ENCODE results near the gene TERB1. TPM values are rescaled to one million over a fixed set of nuclear protein-coding genes. Genes with fewer than 3 reads are reported as not detected.

The TERB1 gene
- total RNA-seq, 2 experiments from 2014 or later, result not detected

DNA sequence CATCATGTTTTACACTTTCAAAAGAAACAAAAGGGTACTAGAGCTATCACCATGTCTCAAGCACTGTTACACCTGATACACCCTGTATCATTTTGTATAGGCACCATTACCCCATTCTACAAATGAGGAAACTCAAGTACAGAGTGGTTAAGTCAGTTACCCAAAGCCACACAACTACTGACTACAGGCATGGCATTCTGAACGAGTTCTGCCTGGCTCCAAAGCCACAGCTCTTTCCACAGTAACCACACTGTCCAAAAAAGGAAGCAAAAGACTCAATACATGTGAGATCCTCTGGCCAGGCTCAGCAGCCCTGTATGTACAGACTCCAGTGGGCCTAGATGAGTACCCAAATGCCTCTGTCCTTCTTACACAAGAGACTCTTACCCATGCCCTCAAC, 54.7 kb downstream of the TERB1 start:
- ChIA-PET CTCF (interaction anchor here (0.8 to 1.0 kb wide), 3 partner anchors 19 to 186 kb away, joined by 3 to 8 read pairs (median 4); no protein-coding TSS in a partner anchor), POLR2A (no interaction called here)
- Mint-ChIP-seq H3K4me1 (ENCODE audit: low read depth) (peaks cover 51% of the 10 kb centered on the region), H3K36me3 (ENCODE audit: low read depth) (peaks cover 60% of the 10 kb centered on the region), H3K27ac (peak overlapping the region; percentile 69), H3K4me3 (peak overlapping the region; percentile 44), H3K9me3 (ENCODE audit: insufficient read depth) (no peaks in the 10 kb centered on the region), H3K27me3 (ENCODE audit: low read depth) (no peaks in the 10 kb centered on the region)
- peak; percentile 79 for DNase-seq
- ATAC-seq, result peak; percentile 66

DNA sequence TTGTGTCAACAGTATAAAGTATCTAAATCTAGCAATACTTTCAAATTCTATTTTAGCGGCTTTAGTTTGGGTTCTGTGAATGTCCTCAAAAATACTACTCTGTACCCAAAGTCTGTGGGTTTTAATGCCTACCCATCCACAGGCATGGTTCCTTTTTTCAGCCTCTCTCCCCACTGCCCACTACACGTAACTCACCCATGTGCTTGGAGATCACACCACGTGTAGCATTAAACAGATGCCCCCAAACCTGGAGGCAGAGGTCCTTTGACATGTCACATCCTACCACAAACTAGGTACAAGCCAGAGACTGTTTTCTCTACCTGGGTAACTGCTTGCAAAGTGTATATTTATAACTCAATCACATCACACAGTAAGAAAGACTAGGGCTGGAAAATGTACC, 55.3 kb downstream of the TERB1 start:
- Mint-ChIP-seq H3K9me3 (ENCODE audit: insufficient read depth) (no peaks in the 10 kb centered on the region), H3K4me1 (ENCODE audit: low read depth) (peaks cover 54% of the 10 kb centered on the region), H3K27ac (peak overlapping the region; percentile 69), H3K27me3 (ENCODE audit: low read depth) (no peaks in the 10 kb centered on the region), H3K4me3 (no peak overlapping the region), H3K36me3 (ENCODE audit: low read depth) (peaks cover 63% of the 10 kb centered on the region)
- DNase-seq, result no peak
- ATAC-seq, result no peak
- ChIA-PET CTCF (interaction anchor here (0.8 to 10.4 kb wide), 3 partner anchors 18 to 95 kb away, joined by 3 to 128 read pairs (median 8); no protein-coding TSS in a partner anchor), POLR2A (no interaction called here)

DNA sequence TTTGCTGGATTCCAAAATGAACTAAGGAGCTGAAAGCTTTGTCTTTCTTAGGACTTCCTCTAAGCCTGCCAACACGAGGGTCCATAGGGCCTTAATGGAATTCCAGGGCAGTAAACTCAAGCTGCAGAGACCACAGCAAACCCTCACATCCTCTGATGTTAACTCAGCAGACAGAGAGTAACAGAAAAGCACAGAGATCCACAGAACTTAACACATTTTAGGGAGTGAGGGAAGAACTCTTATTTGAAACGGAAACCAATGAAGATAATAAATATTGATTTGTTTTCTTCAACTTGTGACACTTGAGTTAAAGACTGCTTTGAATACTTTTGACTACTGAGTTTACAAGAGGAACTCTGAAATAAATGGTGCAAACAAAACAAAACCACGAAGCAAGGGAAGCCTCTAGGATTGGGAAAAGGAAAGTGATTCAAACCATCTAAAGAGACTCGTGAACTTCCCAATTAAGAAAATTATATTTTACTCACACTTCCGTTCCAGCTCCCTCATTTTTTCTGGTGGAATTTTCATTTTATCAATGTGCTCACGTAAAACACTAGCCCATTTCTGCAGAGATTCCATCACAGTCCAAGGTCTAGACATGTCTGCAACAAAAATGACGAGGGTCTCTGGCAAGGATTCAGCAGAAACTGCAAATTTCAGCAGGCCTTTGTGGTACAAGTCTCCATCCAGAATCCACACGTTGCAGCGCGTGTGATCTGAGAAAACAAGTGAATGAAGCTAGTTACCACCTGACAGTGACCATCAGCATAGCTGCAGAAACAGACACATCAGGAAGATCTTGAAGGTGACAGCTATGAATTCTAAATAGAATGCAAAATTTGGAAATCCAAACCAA, 59.2 kb downstream of the TERB1 start:
- Mint-ChIP-seq H3K9me3 (ENCODE audit: insufficient read depth) (no peaks in the 10 kb centered on the region), H3K4me1 (ENCODE audit: low read depth) (peaks cover 40% of the 10 kb centered on the region), H3K27me3 (ENCODE audit: low read depth) (no peaks in the 10 kb centered on the region), H3K27ac (no peak overlapping the region), H3K36me3 (ENCODE audit: low read depth) (peaks cover 61% of the 10 kb centered on the region), H3K4me3 (no peak overlapping the region)
- POLR2A ChIA-PET, result interaction anchor here (0.6 to 2.7 kb wide), 2 partner anchors 9 to 192 kb away, joined by 3 to 8 read pairs; partner anchors contain the start of gene DYNC1LI2
- CTCF ChIA-PET, result interaction anchor here (1.5 to 10.4 kb wide), 6 partner anchors 9 to 335 kb away, joined by 4 to 128 read pairs (median 14); partner anchors contain the start of genes DYNC1LI2 and NAE1
- DNase-seq (no peak), ATAC-seq (no peak)

DNA sequence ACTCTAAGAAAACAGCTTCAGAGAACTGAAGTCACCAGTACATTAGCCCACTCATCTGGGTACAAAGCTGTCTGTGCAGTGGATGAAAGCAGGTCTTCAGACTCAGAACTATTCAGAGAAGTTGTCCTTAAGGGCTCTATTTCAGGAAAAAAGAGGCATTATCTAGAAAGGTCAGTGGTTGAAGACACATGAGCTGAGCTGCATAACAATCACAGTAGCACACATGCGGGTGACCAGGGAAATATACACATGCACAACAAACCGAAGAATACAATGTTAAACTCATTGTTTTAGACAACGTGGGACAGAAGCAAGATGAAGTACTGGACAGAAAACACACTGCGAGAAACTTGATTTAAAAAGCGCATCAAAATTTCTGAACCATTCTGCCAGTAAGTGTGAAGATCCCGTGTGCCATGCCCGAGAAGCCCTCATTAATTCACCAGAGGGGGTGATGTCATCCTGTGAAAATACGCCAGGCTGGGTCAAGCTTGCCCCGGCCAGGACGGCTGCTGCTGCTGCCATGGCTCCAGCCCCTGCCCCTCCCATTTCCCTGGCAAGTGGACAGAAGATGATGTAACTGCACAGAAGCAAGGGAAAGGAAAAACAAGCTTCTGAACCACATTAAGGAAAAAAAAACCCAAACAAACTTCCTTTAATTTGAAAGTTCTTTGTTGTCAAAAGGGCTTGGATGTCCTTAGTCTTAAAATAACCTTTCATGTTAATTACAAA, 60.0 kb downstream of the TERB1 start:
- Mint-ChIP-seq H3K4me3 (no peak overlapping the region), H3K9me3 (ENCODE audit: insufficient read depth) (no peaks in the 10 kb centered on the region), H3K27ac (no peak overlapping the region), H3K4me1 (ENCODE audit: low read depth) (peaks cover 32% of the 10 kb centered on the region), H3K27me3 (ENCODE audit: low read depth) (no peaks in the 10 kb centered on the region), H3K36me3 (ENCODE audit: low read depth) (peaks cover 54% of the 10 kb centered on the region)
- DNase-seq (no peak), ATAC-seq (no peak)
- ChIA-PET CTCF (interaction anchor here (0.7 to 10.4 kb wide), 14 partner anchors 7 to 334 kb away, joined by 3 to 128 read pairs (median 6); partner anchors contain the start of genes DYNC1LI2 and NAE1), POLR2A (interaction anchor here (2.7 kb wide), 1 partner anchor 10 kb away, joined by 8 read pairs; the partner anchor contains the start of gene DYNC1LI2)

DNA sequence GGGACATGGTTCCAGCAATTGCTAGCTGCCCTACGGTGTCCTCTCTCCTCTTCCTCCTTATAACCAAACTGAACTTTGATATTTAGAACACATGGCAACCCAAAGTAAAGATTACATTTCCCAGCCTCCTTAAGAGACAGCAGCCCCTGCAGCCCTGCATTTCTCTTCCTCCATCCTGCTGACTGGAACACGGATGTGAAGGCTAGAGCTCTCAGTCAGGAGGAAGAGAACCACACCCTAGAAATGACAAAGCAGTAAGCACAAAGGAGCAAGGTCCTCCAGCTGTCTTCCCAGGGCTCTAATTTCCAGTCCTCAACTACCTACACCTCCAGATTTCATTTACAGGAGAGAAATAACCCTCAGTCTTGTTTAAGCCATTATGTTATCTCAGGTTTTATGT, 60.9 kb downstream of the TERB1 start:
- H3K4me3 Mint-ChIP-seq, result no peak overlapping the region
- CTCF ChIA-PET, result interaction anchor here (0.7 to 10.4 kb wide), 22 partner anchors 8 to 336 kb away, joined by 3 to 128 read pairs (median 4); partner anchors contain the start of genes DYNC1LI2 and NAE1
- no peak for ATAC-seq
- H3K27me3 Mint-ChIP-seq (ENCODE audit: low read depth), result no peaks in the 10 kb centered on the region
- H3K36me3 Mint-ChIP-seq (ENCODE audit: low read depth), result peaks cover 57% of the 10 kb centered on the region
- POLR2A ChIA-PET, result interaction anchor here (0.6 to 2.7 kb wide), 2 partner anchors 10 to 11 kb away, joined by 3 to 8 read pairs; partner anchors contain the start of gene DYNC1LI2
- peak overlapping the region; percentile 48 for H3K27ac Mint-ChIP-seq
- DNase-seq, result no peak
- H3K4me1 Mint-ChIP-seq (ENCODE audit: low read depth), result peaks cover 27% of the 10 kb centered on the region
- H3K9me3 Mint-ChIP-seq (ENCODE audit: insufficient read depth), result no peaks in the 10 kb centered on the region

DNA sequence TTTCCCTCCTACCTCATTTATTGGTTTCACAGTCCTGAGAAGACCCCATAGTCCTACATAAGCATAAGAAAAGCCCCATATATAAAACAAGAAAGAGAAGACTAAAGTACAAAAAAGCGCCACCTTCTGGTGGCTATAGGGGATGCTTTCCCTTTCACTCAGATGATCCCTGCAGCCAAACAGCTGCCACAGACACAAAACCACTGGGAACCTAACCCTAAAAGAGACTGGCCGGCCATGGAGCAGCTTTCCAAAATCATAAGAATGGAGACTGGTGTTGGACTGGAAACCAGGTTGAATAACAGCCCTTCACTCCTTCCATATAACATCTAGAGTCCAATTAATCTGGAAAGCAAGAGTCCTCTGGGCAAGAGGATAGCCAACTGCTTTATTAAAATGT, 61.4 kb downstream of the TERB1 start:
- ChIA-PET POLR2A (interaction anchor here (0.6 to 2.7 kb wide), 2 partner anchors 10 to 11 kb away, joined by 3 to 8 read pairs; partner anchors contain the start of gene DYNC1LI2), CTCF (interaction anchor here (0.7 to 10.4 kb wide), 20 partner anchors 8 to 335 kb away, joined by 3 to 128 read pairs (median 4); partner anchors contain the start of genes DYNC1LI2 and NAE1)
- Mint-ChIP-seq H3K27ac (peak overlapping the region; percentile 9), H3K9me3 (ENCODE audit: insufficient read depth) (no peaks in the 10 kb centered on the region), H3K4me3 (no peak overlapping the region), H3K36me3 (ENCODE audit: low read depth) (peaks cover 57% of the 10 kb centered on the region), H3K4me1 (ENCODE audit: low read depth) (peaks cover 27% of the 10 kb centered on the region), H3K27me3 (ENCODE audit: low read depth) (no peaks in the 10 kb centered on the region)
- DNase-seq (peak; percentile 56), ATAC-seq (peak; percentile 73)

DNA sequence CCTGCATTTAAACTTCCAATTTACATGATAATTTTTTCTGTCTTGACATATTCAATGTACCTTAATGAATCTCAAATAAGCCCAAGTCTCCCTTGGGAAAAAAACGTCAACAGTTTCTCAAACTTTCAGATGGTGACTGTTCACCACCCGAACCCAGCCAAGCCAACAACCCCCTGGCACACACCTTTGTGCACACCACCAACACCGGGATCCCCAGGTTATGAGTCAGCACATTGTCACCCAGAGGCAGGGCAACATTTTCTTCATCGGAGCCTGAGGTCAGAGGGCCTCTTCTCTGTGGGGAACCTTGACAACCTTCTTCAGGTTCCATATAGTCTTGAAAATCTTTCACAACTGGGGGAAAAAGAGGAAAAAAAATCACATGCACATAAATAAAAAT, 65.5 kb downstream of the TERB1 start:
- Mint-ChIP-seq H3K4me1 (ENCODE audit: low read depth) (peaks cover 28% of the 10 kb centered on the region), H3K4me3 (no peak overlapping the region), H3K27ac (no peak overlapping the region), H3K27me3 (ENCODE audit: low read depth) (no peaks in the 10 kb centered on the region), H3K9me3 (ENCODE audit: insufficient read depth) (no peaks in the 10 kb centered on the region), H3K36me3 (ENCODE audit: low read depth) (peaks cover 67% of the 10 kb centered on the region)
- ChIA-PET CTCF (interaction anchor here (1.1 to 10.4 kb wide), 5 partner anchors 8 to 132 kb away, joined by 4 to 128 read pairs (median 12); partner anchors contain the start of genes DYNC1LI2 and NAE1), POLR2A (no interaction called here)
- ATAC-seq, result no peak
- DNase-seq, result no peak

DNA sequence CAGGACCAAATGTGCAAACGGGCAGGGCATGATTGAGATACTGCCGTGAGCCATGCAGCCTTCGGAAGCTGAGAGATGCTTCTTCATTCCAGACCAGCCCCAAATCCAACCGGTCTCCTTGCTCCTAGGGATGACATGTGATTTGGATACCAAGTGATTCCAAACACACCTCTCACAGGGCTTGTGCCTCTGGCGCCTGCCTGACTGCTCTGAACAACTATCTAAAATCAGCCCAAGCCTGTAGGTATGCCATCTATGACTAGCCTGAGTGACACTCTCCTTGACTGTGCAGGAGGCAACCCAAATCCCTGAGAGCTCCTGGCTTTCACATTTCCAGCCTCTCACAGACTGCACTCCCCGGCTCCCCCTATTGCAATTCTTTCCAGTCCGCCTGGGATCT, 70.3 kb downstream of the TERB1 start:
- no peak overlapping the region for H3K4me3 Mint-ChIP-seq
- H3K27ac Mint-ChIP-seq, result no peak overlapping the region
- ATAC-seq, result no peak
- POLR2A ChIA-PET, result no interaction called here
- CTCF ChIA-PET, result interaction anchor here (0.8 to 8.8 kb wide), 8 partner anchors 8 to 324 kb away, joined by 3 to 128 read pairs (median 4); partner anchors contain the start of gene NAE1
- DNase-seq, result no peak
- peaks cover 24% of the 10 kb centered on the region for H3K4me1 Mint-ChIP-seq (ENCODE audit: low read depth)
- H3K36me3 Mint-ChIP-seq (ENCODE audit: low read depth), result peaks cover 66% of the 10 kb centered on the region
- H3K9me3 Mint-ChIP-seq (ENCODE audit: insufficient read depth), result no peaks in the 10 kb centered on the region
- no peaks in the 10 kb centered on the region for H3K27me3 Mint-ChIP-seq (ENCODE audit: low read depth)

DNA sequence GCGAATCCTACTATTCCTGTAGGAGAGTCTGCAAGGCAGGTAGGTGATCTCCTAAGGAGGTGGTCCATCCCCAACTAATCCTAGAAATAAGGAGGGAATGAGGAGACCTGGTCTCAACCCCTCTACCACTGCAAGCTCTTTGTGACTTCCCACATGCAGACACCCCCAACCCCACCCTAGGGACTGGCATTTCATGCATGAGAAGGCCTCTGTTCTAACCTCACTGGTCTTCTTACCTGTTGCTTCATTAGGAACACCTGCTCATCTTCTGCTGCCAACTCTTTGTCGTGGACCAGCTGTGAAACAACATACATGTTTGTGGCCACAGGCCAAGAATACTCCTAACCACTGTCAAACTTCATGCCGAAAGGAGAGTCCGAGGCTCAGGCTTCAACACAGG, 72.6 kb downstream of the TERB1 start:
- Mint-ChIP-seq H3K27me3 (ENCODE audit: low read depth) (no peaks in the 10 kb centered on the region), H3K36me3 (ENCODE audit: low read depth) (peaks cover 70% of the 10 kb centered on the region), H3K27ac (no peak overlapping the region), H3K4me3 (no peak overlapping the region), H3K4me1 (ENCODE audit: low read depth) (peaks cover 24% of the 10 kb centered on the region), H3K9me3 (ENCODE audit: insufficient read depth) (no peaks in the 10 kb centered on the region)
- ChIA-PET POLR2A (interaction anchor here (1.5 kb wide), 1 partner anchor 23 kb away, joined by 4 read pairs; the partner anchor contains the start of gene DYNC1LI2), CTCF (interaction anchor here (0.6 to 8.8 kb wide), 18 partner anchors 12 to 323 kb away, joined by 3 to 128 read pairs (median 8); partner anchors contain the start of genes CMTM4, DYNC1LI2 and NAE1)
- ATAC-seq, result no peak
- DNase-seq, result no peak

DNA sequence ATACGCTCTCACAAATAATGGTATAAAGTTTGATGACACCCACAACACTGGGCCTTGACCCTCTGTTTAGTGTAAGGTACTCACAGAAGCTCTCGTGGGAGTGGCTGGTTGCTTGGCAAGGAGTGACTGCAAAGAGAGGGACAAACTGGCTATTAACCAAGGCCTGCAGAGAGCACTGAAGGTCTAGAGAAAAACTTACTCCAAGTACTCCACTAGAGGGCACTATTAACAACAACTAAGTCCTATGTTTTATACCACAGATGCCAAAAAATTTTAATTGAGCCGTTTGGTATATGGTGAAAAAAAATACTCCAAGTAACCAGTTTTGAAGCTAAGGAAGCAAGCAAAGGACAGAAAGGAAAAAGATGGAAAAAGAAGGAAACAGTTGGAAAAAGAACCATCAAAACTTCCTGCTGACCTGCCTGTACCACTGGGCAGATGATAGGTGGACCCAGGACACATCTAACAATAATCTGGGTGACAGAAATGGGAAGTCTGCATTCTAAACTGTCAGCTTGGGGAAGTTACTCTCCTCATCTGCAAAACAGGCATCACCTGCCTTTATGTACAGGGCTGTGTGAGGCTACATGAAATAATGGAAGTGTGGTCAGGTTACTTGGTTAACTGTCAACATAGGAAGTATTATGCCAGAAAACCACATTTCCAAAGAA, 73.1 kb downstream of the TERB1 start:
- Mint-ChIP-seq H3K27ac (peak overlapping the region; percentile 33), H3K9me3 (ENCODE audit: insufficient read depth) (no peaks in the 10 kb centered on the region), H3K27me3 (ENCODE audit: low read depth) (no peaks in the 10 kb centered on the region), H3K36me3 (ENCODE audit: low read depth) (peaks cover 70% of the 10 kb centered on the region), H3K4me3 (no peak overlapping the region), H3K4me1 (ENCODE audit: low read depth) (peaks cover 24% of the 10 kb centered on the region)
- ChIA-PET CTCF (interaction anchor here (0.6 to 8.8 kb wide), 23 partner anchors 12 to 323 kb away, joined by 3 to 128 read pairs (median 4); partner anchors contain the start of genes CMTM4, DYNC1LI2 and NAE1), POLR2A (interaction anchor here (0.6 to 1.5 kb wide), 2 partner anchors 23 to 178 kb away, joined by 3 to 4 read pairs; partner anchors contain the start of gene DYNC1LI2)
- peak; percentile 44 for DNase-seq
- peak; percentile 83 for ATAC-seq

DNA sequence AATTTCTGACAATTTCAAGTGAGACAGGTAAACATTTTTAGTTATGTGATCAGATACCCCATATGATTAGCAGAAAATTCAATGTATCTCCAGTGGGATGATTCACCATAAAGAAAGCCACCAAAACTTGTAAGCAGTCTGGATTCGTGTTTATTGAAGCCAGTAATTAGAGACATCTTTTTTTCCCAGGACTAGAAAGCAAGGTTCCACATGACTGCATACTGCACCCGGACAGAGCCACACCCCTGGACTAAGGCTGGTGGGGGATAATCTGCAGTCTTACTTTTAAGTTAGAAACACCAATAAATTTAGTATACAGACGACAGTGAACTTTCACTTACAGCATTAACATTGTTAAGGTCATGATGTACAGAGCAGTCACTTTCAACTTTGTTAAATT, 80.6 kb downstream of the TERB1 start:
- no peaks in the 10 kb centered on the region for H3K9me3 Mint-ChIP-seq (ENCODE audit: insufficient read depth)
- H3K27me3 Mint-ChIP-seq (ENCODE audit: low read depth), result no peaks in the 10 kb centered on the region
- H3K36me3 Mint-ChIP-seq (ENCODE audit: low read depth), result peaks cover 45% of the 10 kb centered on the region
- CTCF ChIA-PET, result no interaction called here
- DNase-seq (no peak), ATAC-seq (no peak)
- POLR2A ChIA-PET, result no interaction called here
- H3K27ac Mint-ChIP-seq, result no peak overlapping the region
- no peak overlapping the region for H3K4me3 Mint-ChIP-seq
- no peaks in the 10 kb centered on the region for H3K4me1 Mint-ChIP-seq (ENCODE audit: low read depth)
